Measurements from ENCODE around the gene CCDC122. TPM values are rescaled to one million over a fixed set of nuclear protein-coding genes. Genes with fewer than 3 reads are reported as not detected.

The CCDC122 gene
- total and polyA plus RNA-seq, 9 of the 15 experiments (the other 6 are each of a cell fraction or from before 2014, with no cell fraction given), result not detected

DNA sequence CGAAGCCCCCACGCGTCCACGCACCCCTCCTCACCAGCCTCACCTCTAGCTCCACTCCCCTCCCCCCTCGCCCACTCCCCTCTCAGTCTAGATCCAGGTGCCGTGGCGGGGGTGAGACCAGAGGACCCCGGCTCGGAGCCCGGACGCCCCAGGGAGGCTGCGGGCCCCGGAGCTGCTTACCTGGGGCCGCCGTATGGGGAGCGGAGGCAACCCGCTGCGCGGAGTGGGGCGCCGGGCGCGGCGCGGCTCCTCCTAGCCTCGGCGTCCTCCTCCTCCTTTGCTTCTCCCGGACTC is 93.1 kb downstream of the CCDC122 start:
- TF ChIP-seq NFATC3 (IDR thresholded peaks at IDR 0.05), result no peak
- no peak for TF ChIP-seq ZNF41 (CRISPR knock-in tag; conservative IDR thresholded peaks at IDR 0.05)
- TF ChIP-seq, protein P1, sequence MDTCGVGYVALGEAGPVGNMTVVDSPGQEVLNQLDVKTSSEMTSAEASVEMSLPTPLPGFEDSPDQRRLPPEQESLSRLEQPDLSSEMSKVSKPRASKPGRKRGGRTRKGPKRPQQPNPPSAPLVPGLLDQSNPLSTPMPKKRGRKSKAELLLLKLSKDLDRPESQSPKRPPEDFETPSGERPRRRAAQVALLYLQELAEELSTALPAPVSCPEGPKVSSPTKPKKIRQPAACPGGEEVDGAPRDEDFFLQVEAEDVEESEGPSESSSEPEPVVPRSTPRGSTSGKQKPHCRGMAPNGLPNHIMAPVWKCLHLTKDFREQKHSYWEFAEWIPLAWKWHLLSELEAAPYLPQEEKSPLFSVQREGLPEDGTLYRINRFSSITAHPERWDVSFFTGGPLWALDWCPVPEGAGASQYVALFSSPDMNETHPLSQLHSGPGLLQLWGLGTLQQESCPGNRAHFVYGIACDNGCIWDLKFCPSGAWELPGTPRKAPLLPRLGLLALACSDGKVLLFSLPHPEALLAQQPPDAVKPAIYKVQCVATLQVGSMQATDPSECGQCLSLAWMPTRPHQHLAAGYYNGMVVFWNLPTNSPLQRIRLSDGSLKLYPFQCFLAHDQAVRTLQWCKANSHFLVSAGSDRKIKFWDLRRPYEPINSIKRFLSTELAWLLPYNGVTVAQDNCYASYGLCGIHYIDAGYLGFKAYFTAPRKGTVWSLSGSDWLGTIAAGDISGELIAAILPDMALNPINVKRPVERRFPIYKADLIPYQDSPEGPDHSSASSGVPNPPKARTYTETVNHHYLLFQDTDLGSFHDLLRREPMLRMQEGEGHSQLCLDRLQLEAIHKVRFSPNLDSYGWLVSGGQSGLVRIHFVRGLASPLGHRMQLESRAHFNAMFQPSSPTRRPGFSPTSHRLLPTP (IDR thresholded peaks at IDR 0.05; ENCODE audit: borderline replicate concordance, extremely low read depth, insufficient read length), result no peak
- TF ChIP-seq KLF13 (tag; IDR thresholded peaks at IDR 0.05; ENCODE audit: borderline replicate concordance, low read depth), result no peak
- TF ChIP-seq LARP7 (IDR thresholded peaks at IDR 0.05), result no peak
- TF ChIP-seq SREBF1 (IDR thresholded peaks at IDR 0.05; ENCODE audit: borderline replicate concordance, low read depth, low read length), result no peak
- TF ChIP-seq MAFK (IDR thresholded peaks at IDR 0.05; ENCODE audit: low read length), result no peak
- TF ChIP-seq ZNF561 (CRISPR knock-in tag; conservative IDR thresholded peaks at IDR 0.05), result no peak
- no peak for TF ChIP-seq ZFP30 (CRISPR knock-in tag; IDR thresholded peaks at IDR 0.05; ENCODE audit: borderline replicate concordance)
- no peak for TF ChIP-seq GATAD2A (IDR thresholded peaks at IDR 0.05)
- TF ChIP-seq SIRT6 (IDR thresholded peaks at IDR 0.05; ENCODE audit: low read depth, low read length), result no peak
- TF ChIP-seq, protein P2, sequence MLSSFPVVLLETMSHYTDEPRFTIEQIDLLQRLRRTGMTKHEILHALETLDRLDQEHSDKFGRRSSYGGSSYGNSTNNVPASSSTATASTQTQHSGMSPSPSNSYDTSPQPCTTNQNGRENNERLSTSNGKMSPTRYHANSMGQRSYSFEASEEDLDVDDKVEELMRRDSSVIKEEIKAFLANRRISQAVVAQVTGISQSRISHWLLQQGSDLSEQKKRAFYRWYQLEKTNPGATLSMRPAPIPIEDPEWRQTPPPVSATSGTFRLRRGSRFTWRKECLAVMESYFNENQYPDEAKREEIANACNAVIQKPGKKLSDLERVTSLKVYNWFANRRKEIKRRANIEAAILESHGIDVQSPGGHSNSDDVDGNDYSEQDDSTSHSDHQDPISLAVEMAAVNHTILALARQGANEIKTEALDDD (IDR thresholded peaks at IDR 0.05), result no peak
- no peak for TF ChIP-seq ARNT (IDR thresholded peaks at IDR 0.05)
- no peak overlapping the region for H3K4me3 ChIP-seq
- BruUV-seq (replicated peaks), result no TSS peak
- no peaks in the 10 kb centered on the region; a peak in 1 of 5 replicates for H3K4me1 ChIP-seq (replicated peaks in 1 of 2; ENCODE audit: control insufficient read depth in 2 of 2, insufficient read depth in 2 of 2, low read length in 2 of 2)
- intact Hi-C loops (cut with micrococcal nuclease), result no loop called here
- in situ Hi-C loops (cut with MboI), result no loop called here
- no peaks in the 10 kb centered on the region for H3K9me3 ChIP-seq (replicated peaks; ENCODE audit: control insufficient read depth, insufficient read depth, low read depth, low read length)
- no peaks in the 10 kb centered on the region for H3K27me3 ChIP-seq (ENCODE audit: control insufficient read depth in 2 of 2, insufficient read depth in 2 of 2, low read length in 2 of 2)
- no peak overlapping the region for H3K9ac ChIP-seq (ENCODE audit: insufficient read depth in 1 of 2, low read depth in 2 of 2, low read length in 2 of 2)
- no peak for ATAC-seq
- no peaks in the 10 kb centered on the region for H3K36me3 ChIP-seq (ENCODE audit: control insufficient read depth, insufficient read depth, low read length)
- ChIA-PET CTCF (ENCODE audit: low intra/inter-chr PET ratio) (no interaction called here), POLR2A (no interaction called here)
- H4K20me1 ChIP-seq (replicated peaks; ENCODE audit: control insufficient read depth, insufficient read depth, low read length), result no peaks in the 10 kb centered on the region
- no peak for FAIRE-seq
- no peaks in the 10 kb centered on the region for H3K9me1 ChIP-seq (ENCODE audit: control insufficient read depth, insufficient read depth, low read length)
- no peak overlapping the region for H3K27ac ChIP-seq (ENCODE audit: extremely low read depth, low read depth, low read length)
- H2AFZ ChIP-seq (ENCODE audit: low read depth, low read length), result no peak overlapping the region
- 32% methylated on average over 5 of the region's 28 CpGs for WGBS (ENCODE audit: insufficient coverage, low coverage, missing lambda C conversion rate)
- no peaks in the 10 kb centered on the region for H3K79me2 ChIP-seq (ENCODE audit: control insufficient read depth, insufficient read depth, low read length)
- DNase-seq (ENCODE audit: extremely low read depth in 1 of 4, low spot score in 3 of 4), result no peak
- no peak overlapping the region for H3K4me2 ChIP-seq (ENCODE audit: insufficient read depth, low read length)

Small RNA genes lying within 50 kb of the gene (small RNA-seq; reads per million reads assigned to genes)
- gene AL162713.1, result not detected

Other genes with a start within 250 kb of the CCDC122 start
- gene ENOX1, start 92.8 kb downstream of the CCDC122 start, total RNA-seq (2014; rRNA removed), result not detected in 2 replicates
- gene ENOX1, start 92.8 kb downstream of the CCDC122 start, total RNA-seq (2014; rRNA removed; fragmentation: Illumina TruSeq; extraction: Trizol), result not detected in 2 replicates
- not detected in 2 replicates for gene ENOX1, start 92.8 kb downstream of the CCDC122 start, total RNA-seq (2015; rRNA removed; fragmentation: Illumina TruSeq; extraction: Trizol)
- not detected in 2 replicates for gene ENOX1, start 92.8 kb downstream of the CCDC122 start, total RNA-seq (2021)
- not detected in 2 replicates for gene ENOX1, start 92.8 kb downstream of the CCDC122 start, polyA plus RNA-seq (2011; rRNA removed)
- gene ENOX1, start 92.8 kb downstream of the CCDC122 start, polyA plus RNA-seq (2014; fragmentation: Illumina TruSeq; extraction: Trizol), result not detected in 2 replicates
- not detected for gene ENOX1, start 92.8 kb downstream of the CCDC122 start, polyA plus RNA-seq (2014; fragmentation: Nextera tagmentation; extraction: Ambion mirVana)
- not detected in 2 replicates for gene ENOX1, start 92.8 kb downstream of the CCDC122 start, polyA plus RNA-seq (2014; rRNA removed)
- gene LACC1, start 164 bp upstream of the CCDC122 start, total RNA-seq (2014; rRNA removed), result not detected in 2 replicates
- gene LACC1, start 164 bp upstream of the CCDC122 start, total RNA-seq (2014; rRNA removed; fragmentation: Illumina TruSeq; extraction: Trizol), result not detected in 2 replicates
- gene LACC1, start 164 bp upstream of the CCDC122 start, total RNA-seq (2015; rRNA removed; fragmentation: Illumina TruSeq; extraction: Trizol), result not detected in 2 replicates
- gene LACC1, start 164 bp upstream of the CCDC122 start, total RNA-seq (2021), result 0.24 TPM in 1 of 2 replicates, not detected in the other
- gene LACC1, start 164 bp upstream of the CCDC122 start, polyA plus RNA-seq (2011; rRNA removed), result not detected in 2 replicates
- not detected in 2 replicates for gene LACC1, start 164 bp upstream of the CCDC122 start, polyA plus RNA-seq (2014; fragmentation: Illumina TruSeq; extraction: Trizol)
- not detected for gene LACC1, start 164 bp upstream of the CCDC122 start, polyA plus RNA-seq (2014; fragmentation: Nextera tagmentation; extraction: Ambion mirVana)
- not detected in 2 replicates for gene LACC1, start 164 bp upstream of the CCDC122 start, polyA plus RNA-seq (2014; rRNA removed)

Measured in K562 (cell line).